H1 (cell line): ENCODE results near the gene SLC25A38. TPM values are rescaled to one million over a fixed set of nuclear protein-coding genes. Genes with fewer than 3 reads are reported as not detected.

ENCODE experiments used
- CTCF ChIA-PET: fragments of 300-600 bp; sonication (Branson Sonifier 250); formaldehyde crosslinking; loops from one replicate; lab custom pipeline; 2021; ENCODE audit not compliant: partially characterized antibody; lab: Charles Lee
- POLR2A ChIA-PET: fragments of 300-600 bp; sonication (Branson Sonifier 250); formaldehyde crosslinking; loops from one replicate; lab custom pipeline; 2021; ENCODE audit warnings: inconsistent platforms; ENCODE audit not compliant: partially characterized antibody; lab: Charles Lee
- DNase-seq, 2 experiments: peaks; one replicate each; pipeline versions ENCODE4 v3.0.0 to v3.0.0-alpha.2; 2010 to 2022; ENCODE audit warnings: low spot score in 2 of 2, low read depth in 1 of 2, mixed read lengths in 1 of 2
- FAIRE-seq: peaks from 2 replicates; lab custom pipeline; 2011; peaks lifted over from hg19 to GRCh38; lab: Jason Lieb, UNC
- H2AFZ ChIP-seq: 2 replicates; pipeline ENCODE4 v1.8.1; 2012; ENCODE audit warnings: low read length, inconsistent platforms
- H2AK5ac ChIP-seq: 2 replicates; pipeline ENCODE4 v1.6.1; 2013; ENCODE audit warnings: low read depth, low read length
- H2BK120ac ChIP-seq: replicated peaks from 2 replicates; pipeline ENCODE3; 2013; ENCODE audit warnings: low read depth, low read length, inconsistent platforms
- H2BK12ac ChIP-seq: 2 replicates; pipeline ENCODE4 v1.6.1; 2013; ENCODE audit warnings: low read depth, low read length
- H2BK15ac ChIP-seq: 2 replicates; pipeline ENCODE4 v1.6.1; 2013; ENCODE audit warnings: low read length
- H2BK20ac ChIP-seq: 2 replicates; pipeline ENCODE4 v1.6.1; 2013; ENCODE audit warnings: low read length
- H2BK5ac ChIP-seq: 2 replicates; pipeline ENCODE4 v1.6.1; 2013; ENCODE audit warnings: low read depth, low read length
- H3K14ac ChIP-seq: 2 replicates; pipeline ENCODE4 v1.6.1; 2013; ENCODE audit warnings: inconsistent platforms; ENCODE audit not compliant: insufficient read length
- H3K18ac ChIP-seq: 2 replicates; pipeline ENCODE4 v1.6.1; 2013; ENCODE audit warnings: low read length; ENCODE audit errors: extremely low read depth
- H3K23ac ChIP-seq: 2 replicates; pipeline ENCODE4 v1.6.1; 2013; ENCODE audit warnings: inconsistent platforms; ENCODE audit not compliant: insufficient read length
- H3K23me2 ChIP-seq: 2 replicates; pipeline ENCODE4 v1.6.1; 2013; ENCODE audit warnings: low read depth, low read length
- H3K27ac ChIP-seq: 2 replicates; pipeline ENCODE4 v1.6.1; 2011; ENCODE audit warnings: low read depth, low read length, inconsistent platforms
- H3K27me3 ChIP-seq, 4 experiments: replicated peaks in 1 of 4; 1 replicate in 1 of 4; 2 replicates in 3 of 4; pipeline versions ENCODE4 v1.6.1 to v1.8.1; 2011 to 2013; ENCODE audit warnings: low read length in 3 of 4, mild to moderate bottlenecking in 3 of 4, inconsistent platforms in 2 of 4, mixed read lengths in 2 of 4, moderate library complexity in 1 of 4; ENCODE audit not compliant: control insufficient read depth in 3 of 4, insufficient read depth in 3 of 4; ENCODE audit errors: extremely low read depth in 1 of 4
- H3K36me3 ChIP-seq, 4 experiments: 2 replicates each; pipeline versions ENCODE4 v1.6.1 to v1.8.1; 2011 to 2013; ENCODE audit warnings: mild to moderate bottlenecking in 4 of 4, low read length in 3 of 4, moderate library complexity in 2 of 4, control low read depth in 1 of 4, inconsistent platforms in 1 of 4; ENCODE audit not compliant: insufficient read depth in 4 of 4, control insufficient read depth in 2 of 4
- H3K4ac ChIP-seq: replicated peaks from 2 replicates; pipeline ENCODE3; 2013; ENCODE audit warnings: low read length, low read depth, mixed read lengths, inconsistent platforms; ENCODE audit not compliant: insufficient read length
- H3K4me1 ChIP-seq, 4 experiments: replicated peaks in 1 of 4; 1 replicate in 1 of 4; 2 replicates in 3 of 4; pipeline versions ENCODE4 v1.6.1 to v1.8.1; 2011 to 2013; ENCODE audit warnings: low read length in 3 of 4, inconsistent platforms in 2 of 4, mixed read lengths in 1 of 4; ENCODE audit not compliant: insufficient read depth in 4 of 4, control insufficient read depth in 3 of 4
- H3K4me2 ChIP-seq, 2 experiments: 2 replicates each; pipeline versions ENCODE4 v1.6.1 to v1.8.1; 2011 to 2013; ENCODE audit warnings: low read depth in 2 of 2, low read length in 2 of 2, control low read depth in 1 of 2, inconsistent platforms in 1 of 2, mild to moderate bottlenecking in 1 of 2; ENCODE audit not compliant: insufficient read depth in 1 of 2
- H3K4me3 ChIP-seq, 4 experiments: fragments of 200-600, 300-600 bp in 1 of 4; sonication (generic), shearing (Covaris generic), sonication (Bioruptor Twin) in 1 of 4; 2 replicates each; pipeline versions ENCODE4 v1.5.1 to v1.8.1; 2011 to 2016; ENCODE audit warnings: low read length in 4 of 4, low read depth in 3 of 4, control low read depth in 2 of 4, inconsistent platforms in 2 of 4, mild to moderate bottlenecking in 2 of 4, mixed read lengths in 1 of 4, moderate library complexity in 1 of 4; ENCODE audit not compliant: insufficient read depth in 2 of 4; ENCODE audit errors: extremely low read depth in 1 of 4
- H3K56ac ChIP-seq: replicated peaks from 2 replicates; pipeline ENCODE3; 2013; ENCODE audit warnings: low read depth, mild to moderate bottlenecking, mixed read lengths, low read length, inconsistent platforms; ENCODE audit not compliant: insufficient read length
- H3K79me1 ChIP-seq: 2 replicates; pipeline ENCODE4 v1.6.1; 2013; ENCODE audit warnings: low read depth, low read length, control low read depth
- H3K79me2 ChIP-seq, 2 experiments: 2 replicates each; pipeline versions ENCODE4 v1.6.1 to v1.8.1; 2012 to 2013; ENCODE audit warnings: low read length in 2 of 2, mild to moderate bottlenecking in 2 of 2, inconsistent platforms in 1 of 2; ENCODE audit not compliant: insufficient read depth in 2 of 2, control insufficient read depth in 1 of 2
- H3K9ac ChIP-seq, 4 experiments: replicated peaks in 1 of 4; 1 replicate in 1 of 4; 2 replicates in 3 of 4; pipeline versions ENCODE4 v1.6.1 to v1.8.1; 2011 to 2013; ENCODE audit warnings: low read depth in 3 of 4, low read length in 3 of 4, control low read depth in 2 of 4, mild to moderate bottlenecking in 2 of 4, moderate library complexity in 2 of 4, inconsistent platforms in 1 of 4; ENCODE audit errors: extremely low read depth in 1 of 4
- H3K9me3 ChIP-seq, 2 experiments: 2 replicates each; pipeline versions ENCODE4 v1.6.1 to v1.8.1; 2012 to 2013; ENCODE audit warnings: mild to moderate bottlenecking in 2 of 2, moderate library complexity in 2 of 2, control low read depth in 1 of 2, inconsistent platforms in 1 of 2, low read depth in 1 of 2, low read length in 1 of 2, mixed read lengths in 1 of 2; ENCODE audit not compliant: insufficient read depth in 2 of 2
- H4K20me1 ChIP-seq, 2 experiments: replicated peaks in 1 of 2; 2 replicates each; pipeline versions ENCODE3 to v1.8.1; 2011 to 2013; ENCODE audit warnings: inconsistent platforms in 2 of 2, low read length in 2 of 2, mild to moderate bottlenecking in 1 of 2; ENCODE audit not compliant: insufficient read depth in 2 of 2, control insufficient read depth in 1 of 2
- H4K5ac ChIP-seq: 2 replicates; pipeline ENCODE4 v1.6.1; 2013; ENCODE audit warnings: low read length, low read depth, mixed read lengths, inconsistent platforms; ENCODE audit not compliant: insufficient read length
- H4K8ac ChIP-seq: 2 replicates; pipeline ENCODE4 v1.8.0; 2013; ENCODE audit warnings: mild to moderate bottlenecking, moderate library complexity, low read length, inconsistent platforms; ENCODE audit not compliant: insufficient read depth; ENCODE audit errors: extremely low read depth
- H4K91ac ChIP-seq: replicated peaks from 2 replicates; pipeline ENCODE3; 2013; ENCODE audit warnings: low read length, mixed read lengths, inconsistent platforms; ENCODE audit not compliant: insufficient read length
- ATF2 ChIP-seq: IDR thresholded peaks from 2 replicates; pipeline ENCODE4 v1.6.1; 2012; ENCODE audit warnings: low read length, inconsistent platforms
- JUN ChIP-seq: IDR thresholded peaks from 2 replicates; pipeline ENCODE4 v1.6.1; 2011; ENCODE audit warnings: low read depth, mild to moderate bottlenecking, improper control_type of control experiment, low read length
- KDM4A ChIP-seq: IDR thresholded peaks from one replicate; pipeline ENCODE4 v1.7.1; 2012; ENCODE audit warnings: low read depth, mild to moderate bottlenecking, moderate library complexity, low read length, inconsistent platforms; ENCODE audit not compliant: severe bottlenecking
- MAFK ChIP-seq: IDR thresholded peaks from 2 replicates; pipeline ENCODE4 v1.6.1; 2012; ENCODE audit warnings: low read depth, mild to moderate bottlenecking, improper control_type of control experiment, low read length
- RAD21 ChIP-seq, 2 experiments: IDR thresholded peaks in 1 of 2; conservative IDR thresholded peaks in 1 of 2; 2 replicates each; pipeline ENCODE4 v1.6.1; 2011; ENCODE audit warnings: low read depth in 2 of 2, low read length in 2 of 2, improper control_type of control experiment in 1 of 2, inconsistent platforms in 1 of 2, mild to moderate bottlenecking in 1 of 2, moderate library complexity in 1 of 2
- WGBS, 2 experiments: shearing (Covaris generic) in 1 of 2; methylation state at CpG; one replicate each; pipeline versions ENCODE4 v1.1.6 to v1.1.7; 2013 to 2015; ENCODE audit warnings: low lambda C conversion rate in 2 of 2, mixed read lengths in 2 of 2, inconsistent platforms in 1 of 2, low coverage in 1 of 2, missing lambda C conversion rate in 1 of 2; ENCODE audit not compliant: insufficient replicate concordance in 2 of 2, insufficient coverage in 1 of 2, insufficient read length in 1 of 2; ENCODE audit errors: extremely low coverage in 1 of 2, missing lambda C conversion rate in 1 of 2; 5-methylcytosine and 5-hydroxymethylcytosine counted together
- long read RNA-seq, 2 experiments: library from RNA in 1 of 2; library from capped mRNA in 1 of 2; stranded (forward); transcript quantifications; one replicate each; pipeline ENCODE4 v2.0.0, GENCODE V29; 2021; ENCODE audit warnings: inconsistent platforms in 1 of 2
- polyA minus RNA-seq, 3 experiments: library from RNA; depleted of rRNA, polyadenylated mRNA; stranded (reverse); fragments of >200 nt; gene quantifications; 1 replicate in 2 of 3; 2 replicates in 1 of 3; pipeline ENCODE4 v1.2.3, GENCODE V29; 2011
- polyA plus RNA-seq, 7 experiments: library from polyadenylated mRNA; depleted of rRNA in 3 of 7; stranded (reverse) in 5 of 7; unstranded in 2 of 7; fragments of >200 nt in 5 of 7; fragments of 200-250 nt in 2 of 7; gene quantifications; 1 replicate in 5 of 7; 2 replicates in 1 of 7; 4 replicates in 1 of 7; pipeline versions ENCODE4 v1.2.1 to v1.2.3, GENCODE V29; 2011 to 2013; ENCODE audit warnings: missing spikeins in 2 of 7, mixed read lengths in 2 of 7
- total RNA-seq: library from RNA; stranded (reverse); fragmentation: NEBNext Ultra II Directional; extraction: Animal tissue kit (Norgen Biotek cat#: 25700); gene quantifications from 2 replicates; pipeline ENCODE4 v1.2.1, GENCODE V29; 2021

The SLC25A38 gene
- total RNA-seq (37.3 and 41.2 TPM in 2 replicates), polyA plus RNA-seq (2011; rRNA removed) (45.8 and 49.9 TPM in 2 replicates), polyA minus RNA-seq (2011; rRNA and poly(A)+ RNA removed) (54.0 and 57.1 TPM in 2 replicates)
- 47.5 TPM for polyA plus RNA-seq (2011; cell fraction: cytosol; rRNA removed)
- polyA plus RNA-seq (2011; cell fraction: nucleus; rRNA removed) = 61.3 TPM
- polyA plus RNA-seq (2012, experiment 1 of 2) = 39.7 to 42.3 TPM (median 40.9 TPM) in 4 replicates
- 52.9 TPM for polyA plus RNA-seq (2012, experiment 2 of 2)
- polyA plus RNA-seq (2013, experiment 1 of 2) = 30.1 TPM
- 28.8 TPM for polyA plus RNA-seq (2013, experiment 2 of 2)
- polyA minus RNA-seq (2011; cell fraction: cytosol; rRNA and poly(A)+ RNA removed) = 33.5 TPM
- polyA minus RNA-seq (2011; cell fraction: nucleus; rRNA and poly(A)+ RNA removed) = 26.5 TPM
- long read RNA-seq, experiment 1, transcript SLC25A38-201 (7 exons, 2,147 nt) = major isoform, 18 of 36 reads
- long read RNA-seq, experiment 1, partial matches to known transcripts = 13 of 36 reads
- long read RNA-seq, experiment 1, other reads (novel, unspliced or antisense) = 5 of 36 reads
- long read RNA-seq, experiment 2, transcript SLC25A38-201 (7 exons, 2,147 nt) = major isoform, 46 of 57 reads
- long read RNA-seq, experiment 2, partial matches to known transcripts = 3 of 57 reads
- long read RNA-seq, experiment 2, other reads (novel, unspliced or antisense) = 8 of 57 reads

- Histone ChIP-seq H3K56ac (peak within 1 kb of the TSS; percentile 56), H3K23ac (no peak within 1 kb of the TSS), H4K8ac (peak within 1 kb of the TSS; percentile 92; the same call in 1 of the 2 replicates), H2AFZ (peak within 1 kb of the TSS; percentile 36; the same call in 1 of the 2 replicates), H2BK15ac (no peak within 1 kb of the TSS), H3K4me3 (peak within 1 kb of the TSS; percentile 68 to 93 (median 86)), H2BK120ac (no peak within 1 kb of the TSS), H3K27me3 (no peaks in the 10 kb centered on the region), H3K23me2 (no peaks in the 10 kb centered on the region; the same call in 1 of the 2 replicates), H2BK20ac (no peak within 1 kb of the TSS), H2BK5ac (peak within 1 kb of the TSS; percentile 88), H3K18ac (peak within 1 kb of the TSS; percentile 90), H3K79me2 (peaks cover 26 to 44% of the 10 kb centered on the region in 2 experiments), H2AK5ac (no peak within 1 kb of the TSS), H3K14ac (no peak within 1 kb of the TSS), H3K4me2 (peak within 1 kb of the TSS; percentile 72 to 77), H3K9me3 (no peaks in the 10 kb centered on the region), H3K9ac (peak within 1 kb of the TSS; percentile 86 to 89 (median 88)), H3K4ac (peak within 1 kb of the TSS; percentile 46), H3K36me3 (no peaks in the 10 kb centered on the region), H3K4me1 (peaks cover 3 to 6% (median 5%) of the 10 kb centered on the region in 4 experiments; a peak in 6 of 7 replicates), H4K20me1 (peaks cover 6 to 19% of the 10 kb centered on the region in 2 experiments), H3K27ac (peak within 1 kb of the TSS; percentile 90), H2BK12ac (no peak within 1 kb of the TSS), H4K5ac (peak within 1 kb of the TSS; percentile 86), H3K79me1 (peaks cover 18% of the 10 kb centered on the region), H4K91ac (peak within 1 kb of the TSS; percentile 83)
- no peak for FAIRE-seq
- 2% methylated on average over 50 of the region's 62 CpGs; no CpG with 5 or more reads in 1 of the 2 experiments for WGBS, 2 experiments
- ChIA-PET POLR2A (interaction anchor here (2.0 to 33.7 kb wide), 2 partner anchors 13 to 27 kb away, joined by 14 to 771 read pairs; partner anchors contain the start of gene RPSA), CTCF (interaction anchor here (2.0 kb wide), 1 partner anchor 20 kb away, joined by 8 read pairs; no protein-coding TSS in a partner anchor)
- DNase-seq = peak; percentile 56 to 81
- TF ChIP-seq MAFK (no peak), JUN (no peak), RAD21 (IDR thresholded peaks at IDR 0.05 in 1 of 2, conservative IDR thresholded peaks at IDR 0.05 in 1 of 2; ENCODE audit: low read depth in 2 of 2, low read length in 2 of 2) (peak in 1 of 2 experiments; percentile 20; a peak in 1 of 4 replicates), ATF2 (no peak), KDM4A (peak; percentile 38)
Observed at GRCh38 chr3:39383045-39383880, at the start of gene SLC25A38. Gene SLC25A38 (plus strand): TSS chr3:39383370. CDS start chr3:39383725, 355 bp downstream.
